Bronchial epithelial cell (primary cell): Measurements from ENCODE around the gene CACNG5. TPM values are rescaled to one million over a fixed set of nuclear protein-coding genes. Genes with fewer than 3 reads are reported as not detected.
A peak's percentile ranks its signal among the peaks of the same experiment; 100 is the strongest.

Experiments
- DNase-seq: peaks from one replicate; pipeline ENCODE4 v3.0.0-alpha.2; 2010; ENCODE audit warnings: low read depth
- FAIRE-seq: peaks from 2 replicates; lab custom pipeline; 2011; peaks lifted over from hg19 to GRCh38; lab: Jason Lieb, UNC
- H3K27me3 ChIP-seq: 2 replicates; pipeline ENCODE4 v1.5.1; 2011; ENCODE audit warnings: low read length; ENCODE audit not compliant: control insufficient read depth, insufficient read depth
- H3K36me3 ChIP-seq: 2 replicates; pipeline ENCODE4 v1.5.1; 2011; ENCODE audit warnings: low read length; ENCODE audit not compliant: control insufficient read depth, insufficient read depth
- H3K4me3 ChIP-seq: 2 replicates; pipeline ENCODE4 v1.5.1; 2011; ENCODE audit warnings: mild to moderate bottlenecking, low read depth, low read length, control low read depth
- total RNA-seq: library from RNA; depleted of rRNA; stranded (reverse); fragments of >200 nt; gene quantifications from 2 replicates; pipeline ENCODE4 v1.2.1, GENCODE V29; 2014
- TF ChIP-seq, protein P1 (sequence below): IDR thresholded peaks from 2 replicates; pipeline ENCODE4 v1.5.1; 2011; ENCODE audit warnings: mild to moderate bottlenecking, moderate library complexity, low read length, control low read depth, inconsistent platforms; ENCODE audit not compliant: insufficient read depth, severe bottlenecking

Gene CACNG5
- total RNA-seq, 1 donor from 2014 or later: not detected

DNA sequence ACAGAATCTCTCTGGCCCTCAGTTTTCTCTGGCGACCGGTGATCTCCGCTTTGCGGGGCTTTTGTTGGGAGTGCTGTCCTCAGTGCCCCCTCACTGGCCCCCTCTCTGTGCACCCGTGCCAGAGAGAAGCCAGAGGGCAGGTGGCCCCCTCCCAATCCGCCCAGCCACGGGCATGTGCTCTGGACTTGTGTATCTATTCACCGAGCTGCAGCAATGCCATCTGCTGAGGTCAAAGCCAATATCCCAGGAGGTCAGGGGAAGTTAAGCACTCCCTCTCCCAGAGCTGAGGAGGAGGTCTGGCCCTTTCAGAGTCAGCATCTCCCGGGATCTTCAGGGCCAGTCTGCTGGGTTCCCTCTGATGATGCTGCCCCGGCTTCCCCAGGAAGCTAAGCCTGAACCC lies 5.1 kb downstream of the CACNG5 start:
- Histone ChIP-seq H3K36me3 (no peaks in the 10 kb centered on the region), H3K4me3 (no peak overlapping the region), H3K27me3 (peaks cover 1% of the 10 kb centered on the region)
- TF ChIP-seq, protein P1, sequence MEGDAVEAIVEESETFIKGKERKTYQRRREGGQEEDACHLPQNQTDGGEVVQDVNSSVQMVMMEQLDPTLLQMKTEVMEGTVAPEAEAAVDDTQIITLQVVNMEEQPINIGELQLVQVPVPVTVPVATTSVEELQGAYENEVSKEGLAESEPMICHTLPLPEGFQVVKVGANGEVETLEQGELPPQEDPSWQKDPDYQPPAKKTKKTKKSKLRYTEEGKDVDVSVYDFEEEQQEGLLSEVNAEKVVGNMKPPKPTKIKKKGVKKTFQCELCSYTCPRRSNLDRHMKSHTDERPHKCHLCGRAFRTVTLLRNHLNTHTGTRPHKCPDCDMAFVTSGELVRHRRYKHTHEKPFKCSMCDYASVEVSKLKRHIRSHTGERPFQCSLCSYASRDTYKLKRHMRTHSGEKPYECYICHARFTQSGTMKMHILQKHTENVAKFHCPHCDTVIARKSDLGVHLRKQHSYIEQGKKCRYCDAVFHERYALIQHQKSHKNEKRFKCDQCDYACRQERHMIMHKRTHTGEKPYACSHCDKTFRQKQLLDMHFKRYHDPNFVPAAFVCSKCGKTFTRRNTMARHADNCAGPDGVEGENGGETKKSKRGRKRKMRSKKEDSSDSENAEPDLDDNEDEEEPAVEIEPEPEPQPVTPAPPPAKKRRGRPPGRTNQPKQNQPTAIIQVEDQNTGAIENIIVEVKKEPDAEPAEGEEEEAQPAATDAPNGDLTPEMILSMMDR: no peak
- DNase-seq (no peak), FAIRE-seq (no peak)

DNA sequence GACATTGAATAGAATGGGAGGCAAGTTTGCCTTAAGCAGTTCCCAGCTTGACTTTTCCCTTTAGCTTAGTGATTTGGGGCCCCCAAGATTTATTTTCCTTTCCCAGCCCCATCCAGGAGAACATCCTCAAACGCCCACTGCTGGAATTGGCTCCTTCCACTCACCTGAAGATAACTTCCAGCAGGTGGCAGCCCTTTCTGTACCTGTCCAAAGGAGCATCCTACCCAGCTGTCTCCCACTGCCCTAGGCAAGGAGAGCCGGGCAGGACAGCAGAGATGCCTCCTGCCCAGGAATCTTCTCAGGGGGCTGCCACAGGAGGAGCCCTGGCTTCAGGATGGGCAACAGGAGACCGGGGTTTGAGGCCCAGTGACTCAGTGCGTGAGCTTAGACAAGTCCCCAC lies 6.4 kb downstream of the CACNG5 start:
- TF ChIP-seq, protein P1: peak; percentile 17
- H3K27me3 ChIP-seq: no peaks in the 10 kb centered on the region
- DNase-seq (peak; percentile 6), FAIRE-seq (no peak)
- H3K4me3 ChIP-seq: no peak overlapping the region
- no peaks in the 10 kb centered on the region for H3K36me3 ChIP-seq

DNA sequence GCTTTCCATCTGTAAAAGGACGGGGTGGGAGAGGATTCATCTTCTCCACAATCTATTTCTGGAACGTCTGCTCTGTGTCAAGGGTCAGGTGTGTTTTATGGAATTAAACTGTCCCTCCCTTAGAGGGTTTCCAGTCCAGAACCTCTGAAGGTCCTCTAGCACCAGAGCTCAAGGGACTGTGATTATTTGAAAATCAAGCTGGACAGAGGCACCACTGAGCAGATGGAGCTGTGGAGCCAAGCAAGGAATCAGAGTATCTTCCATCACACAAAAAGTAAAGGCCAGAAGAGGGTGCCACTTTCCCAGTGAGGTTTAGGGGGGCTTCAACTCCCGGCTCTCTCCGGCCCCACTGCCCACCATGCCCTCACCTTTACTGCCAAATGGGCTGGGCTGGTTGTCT lies 6.8 kb downstream of the CACNG5 start:
- no peaks in the 10 kb centered on the region for H3K36me3 ChIP-seq
- FAIRE-seq (peak; percentile 60), DNase-seq (no peak)
- TF ChIP-seq, protein P1: no peak
- no peaks in the 10 kb centered on the region for H3K27me3 ChIP-seq
- H3K4me3 ChIP-seq: no peak overlapping the region

DNA sequence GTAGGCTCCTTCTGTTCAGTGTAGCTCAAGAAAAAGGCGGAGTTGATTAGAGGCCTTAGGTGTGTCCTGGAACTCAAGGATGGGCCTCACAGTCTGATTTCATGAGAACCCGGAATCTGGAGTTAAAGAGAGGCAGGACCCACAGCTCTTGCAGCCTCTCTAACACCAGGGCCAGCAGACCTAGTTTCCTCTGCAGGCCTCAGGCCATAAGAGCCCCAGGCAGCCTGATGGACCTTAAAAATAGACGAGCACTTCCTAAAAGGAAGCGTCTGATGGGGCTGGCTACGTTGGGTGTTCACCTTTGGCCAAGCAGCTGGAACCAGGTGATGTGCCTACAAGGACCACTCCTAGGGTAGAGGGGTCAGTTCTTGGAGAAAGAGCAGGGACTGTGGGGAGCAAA lies 7.6 kb downstream of the CACNG5 start:
- no peak overlapping the region for H3K4me3 ChIP-seq
- no peaks in the 10 kb centered on the region for H3K36me3 ChIP-seq
- TF ChIP-seq, protein P1: no peak
- FAIRE-seq (no peak), DNase-seq (no peak)
- H3K27me3 ChIP-seq: no peaks in the 10 kb centered on the region

DNA sequence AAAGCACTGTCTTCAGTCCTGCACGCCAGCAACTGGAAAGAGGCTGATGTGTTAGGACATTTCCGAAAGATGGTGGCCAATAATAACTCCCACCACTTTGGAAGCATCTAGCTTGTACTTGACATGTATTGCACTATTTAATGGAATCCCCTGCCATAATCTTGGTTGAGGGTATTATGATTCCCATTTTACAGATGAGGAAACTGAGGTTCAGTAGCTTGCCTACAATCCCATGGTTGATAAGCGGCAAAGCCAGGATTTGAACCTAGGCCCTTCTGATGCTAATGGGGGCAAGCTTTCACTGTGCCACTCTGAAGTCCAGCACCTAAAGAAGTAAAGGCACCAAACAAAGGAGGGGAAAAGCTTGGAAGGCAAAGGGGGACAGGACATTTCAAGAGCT lies 8.0 kb downstream of the CACNG5 start:
- TF ChIP-seq, protein P1: no peak
- FAIRE-seq (no peak), DNase-seq (no peak)
- Histone ChIP-seq H3K27me3 (no peaks in the 10 kb centered on the region), H3K4me3 (no peak overlapping the region), H3K36me3 (no peaks in the 10 kb centered on the region)

DNA sequence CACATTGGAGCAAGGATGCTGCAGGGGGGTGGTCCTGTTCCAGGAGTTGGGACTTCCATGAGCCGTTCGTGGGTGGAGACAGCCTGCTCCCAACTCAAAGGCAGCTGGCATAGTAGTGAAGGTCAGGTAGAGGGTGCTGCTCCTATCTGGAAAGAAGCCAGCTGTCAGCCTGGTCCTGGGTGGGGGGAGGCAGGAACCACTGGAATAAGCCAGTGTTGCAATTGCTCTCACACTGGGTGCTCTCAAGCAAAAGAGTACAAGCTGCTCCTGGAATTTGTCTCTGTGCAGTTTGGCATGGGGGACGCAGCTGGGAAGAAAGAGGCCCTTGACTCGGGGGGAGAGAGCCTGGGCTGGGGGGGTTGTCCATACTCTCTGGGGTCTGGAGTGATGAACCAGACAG lies 8.7 kb downstream of the CACNG5 start:
- no peak overlapping the region for H3K4me3 ChIP-seq
- FAIRE-seq (no peak), DNase-seq (no peak)
- no peaks in the 10 kb centered on the region for H3K36me3 ChIP-seq
- TF ChIP-seq, protein P1: no peak
- H3K27me3 ChIP-seq: no peaks in the 10 kb centered on the region
